Activated CD4-positive, alpha-beta T cell treated with anti-CD3 and anti-CD28 coated beads for 4 hours (primary cell): ENCODE measurements around the gene HMX1.

ENCODE experiments used
- DNase-seq, 2 donors: peaks; one replicate each; pipeline ENCODE4 v3.0.0-alpha.2; 2020

Gene HMX1

GRCh38 chr4:8838961-8839431, 32.6 kb downstream of the HMX1 start:
- DNase-seq = no peak

GRCh38 chr4:8838296-8838960, 33.2 kb downstream of the HMX1 start:
- no peak for DNase-seq

- no peak for DNase-seq
Measured at GRCh38 chr4:8837181-8837841, 34.3 kb downstream of the HMX1 start.

GRCh38 chr4:8836664-8837171, 34.9 kb downstream of the HMX1 start:
- no peak for DNase-seq

GRCh38 chr4:8835521-8836365, 35.9 kb downstream of the HMX1 start:
- no peak for DNase-seq

- DNase-seq = no peak
Measured at GRCh38 chr4:8834681-8835220, 36.9 kb downstream of the HMX1 start.

GRCh38 chr4:8832113-8832915, 39.3 kb downstream of the HMX1 start:
- DNase-seq = no peak

GRCh38 chr4:8831221-8832112, 40.2 kb downstream of the HMX1 start:
- DNase-seq = no peak

- no peak for DNase-seq
Measured at GRCh38 chr4:8830611-8831200, 40.9 kb downstream of the HMX1 start.

GRCh38 chr4:8830056-8830455, 41.6 kb downstream of the HMX1 start:
- DNase-seq = no peak

- no peak for DNase-seq
Measured at GRCh38 chr4:8829584-8829983, 42.1 kb downstream of the HMX1 start.

GRCh38 chr4:8828869-8829268, 42.8 kb downstream of the HMX1 start:
- DNase-seq = no peak

GRCh38 chr4:8821151-8821950, 50.3 kb downstream of the HMX1 start:
- no peak for DNase-seq

- DNase-seq = no peak
Measured at GRCh38 chr4:8820178-8821102, 51.2 kb downstream of the HMX1 start.

- DNase-seq = no peak
Measured at GRCh38 chr4:8819473-8820177, 52.0 kb downstream of the HMX1 start.

- no peak for DNase-seq
Measured at GRCh38 chr4:8819019-8819418, 52.6 kb downstream of the HMX1 start.

- no peak for DNase-seq
Measured at GRCh38 chr4:8818063-8818881, 53.4 kb downstream of the HMX1 start.

GRCh38 chr4:8817813-8818062, 53.9 kb downstream of the HMX1 start:
- no peak for DNase-seq
